Omental fat pad (tissue), 4 donors: ENCODE results near the gene CAMK1D. TPM values are rescaled to one million over a fixed set of nuclear protein-coding genes. Genes with fewer than 3 reads are reported as not detected.
"Not testable (repeated sequence)": the region's sequence is repeated elsewhere in the genome, so short reads cannot be mapped to it uniquely, and the experiment has no call there.

Experiments
- ATAC-seq: fragments of 150-250 bp; one replicate; pipeline ENCODE4 v1.9.1; 2016; ENCODE audit warnings: mild to moderate bottlenecking, moderate library complexity; ENCODE audit not compliant: low FRiP score
- DNase-seq: peaks from one replicate; pipeline ENCODE4 v3.0.0-alpha.2; 2019; ENCODE audit warnings: low spot score
- CTCF ChIP-seq, 3 donors: fragments of 450-650 bp; IDR thresholded peaks; one replicate each; pipeline ENCODE4 v1.5.1; 2016 to 2017; ENCODE audit warnings: antibody characterized with exemption in 3 of 3, mild to moderate bottlenecking in 3 of 3, moderate library complexity in 2 of 3
- total RNA-seq, 4 donors: library from RNA; depleted of rRNA; stranded (reverse); fragments of >200 nt; gene quantifications; one replicate each; pipeline ENCODE4 v1.1.0, GENCODE V29; 2016

Gene CAMK1D
- total RNA-seq, 4 donors from 2014 or later = 6.0 to 15.8 (median 8.8) TPM

GRCh38 chr10:12852687-12853086 is 503.3 kb downstream of the CAMK1D start:
- ATAC-seq = no peak
- TF ChIP-seq CTCF (IDR thresholded peaks at IDR 0.05) = no peak

GRCh38 chr10:12854988-12855387 is 505.6 kb downstream of the CAMK1D start:
- DNase-seq (no peak), ATAC-seq (no peak)
- TF ChIP-seq CTCF (IDR thresholded peaks at IDR 0.05) = no peak

More at GRCh38 chr10:12852687-12853086, 503.3 kb downstream of the CAMK1D start:
- DNase-seq = no peak

- DNase-seq = no peak
- ATAC-seq = no peak
- no peak for TF ChIP-seq CTCF (IDR thresholded peaks at IDR 0.05)
Observed at GRCh38 chr10:12862459-12862858, 513.1 kb downstream of the CAMK1D start.

- DNase-seq, ATAC-seq: not testable (repeated sequence)
Observed at GRCh38 chr10:12865515-12865914, 516.2 kb downstream of the CAMK1D start.

- no peak for TF ChIP-seq CTCF (IDR thresholded peaks at IDR 0.05)
- DNase-seq (no peak), ATAC-seq (no peak)
Observed at GRCh38 chr10:12868229-12868628, 518.9 kb downstream of the CAMK1D start.

GRCh38 chr10:12869427-12869826 is 520.1 kb downstream of the CAMK1D start:
- TF ChIP-seq CTCF (IDR thresholded peaks at IDR 0.05) = no peak
- peak; percentile 69 for ATAC-seq
- no peak for DNase-seq

- DNase-seq (no peak), ATAC-seq (no peak)
- no peak for TF ChIP-seq CTCF (IDR thresholded peaks at IDR 0.05)
Observed at GRCh38 chr10:12872577-12872976, 523.2 kb downstream of the CAMK1D start.

GRCh38 chr10:12873172-12873571 is 523.8 kb downstream of the CAMK1D start:
- no peak for ATAC-seq
- no peak for DNase-seq
- TF ChIP-seq CTCF (IDR thresholded peaks at IDR 0.05) = no peak
